Upper lobe of right lung (tissue), 1 donor: ENCODE data around the gene RPS4Y1. TPM values are rescaled to one million over a fixed set of nuclear protein-coding genes. Genes with fewer than 3 reads are reported as not detected.

ENCODE experiments used
- ATAC-seq: fragments of 200-7000 bp; cut with Tn5 transposase; one replicate; pipeline ENCODE4 v1.9.1; 2020; ENCODE audit warnings: mild to moderate bottlenecking, moderate library complexity
- DNase-seq: peaks from one replicate; pipeline ENCODE4 v3.0.0-alpha.2; 2020
- H3K27ac ChIP-seq: fragments of 200-600 bp; one replicate; pipeline ENCODE4 v1.8.0; 2022
- H3K27me3 ChIP-seq: fragments of 200-600 bp; one replicate; pipeline ENCODE4 v1.8.0; 2022; ENCODE audit warnings: mild to moderate bottlenecking
- H3K36me3 ChIP-seq: fragments of 200-600 bp; one replicate; pipeline ENCODE4 v1.8.0; 2022
- H3K4me1 ChIP-seq: fragments of 200-600 bp; one replicate; pipeline ENCODE4 v1.8.0; 2022
- H3K4me3 ChIP-seq: fragments of 200-600 bp; one replicate; pipeline ENCODE4 v1.8.0; 2022; ENCODE audit warnings: mild to moderate bottlenecking
- H3K9me3 ChIP-seq: fragments of 200-600 bp; one replicate; pipeline ENCODE4 v1.8.0; 2022
- CTCF ChIP-seq: fragments of 200-600 bp; IDR thresholded peaks from one replicate; pipeline ENCODE4 v1.8.0; 2022; ENCODE audit warnings: antibody characterized with exemption
- intact Hi-C: fragments of 100-400 bp; cut with DNase I; formaldehyde crosslinking; loops from one replicate; pipeline ENCODE4 v1.11.0; 2022
- total RNA-seq: library from RNA; stranded (reverse); fragmentation: NEBNext Ultra II Directional; extraction: Animal tissue kit (Norgen Biotek cat#: 25700); gene quantifications from one replicate; pipeline ENCODE4 v1.2.1, GENCODE V29; 2021
- donor health status: DM: no; HTN: yes; CAD: no; lungs with severe emphysema.

Gene RPS4Y1
- total RNA-seq, 1 donor from 2014 or later, result 262 TPM

GRCh38 chrY:2849368-2849767 is 8.0 kb downstream of the RPS4Y1 start:
- ATAC-seq, result no peak
- intact Hi-C loops, result no loop called here
- no peak for DNase-seq
- Histone ChIP-seq H3K4me3 (no peak overlapping the region), H3K27me3 (no peaks in the 10 kb centered on the region), H3K36me3 (peaks cover 10% of the 10 kb centered on the region), H3K4me1 (no peaks in the 10 kb centered on the region), H3K27ac (no peak overlapping the region), H3K9me3 (no peaks in the 10 kb centered on the region)
- no peak for TF ChIP-seq CTCF

DNA sequence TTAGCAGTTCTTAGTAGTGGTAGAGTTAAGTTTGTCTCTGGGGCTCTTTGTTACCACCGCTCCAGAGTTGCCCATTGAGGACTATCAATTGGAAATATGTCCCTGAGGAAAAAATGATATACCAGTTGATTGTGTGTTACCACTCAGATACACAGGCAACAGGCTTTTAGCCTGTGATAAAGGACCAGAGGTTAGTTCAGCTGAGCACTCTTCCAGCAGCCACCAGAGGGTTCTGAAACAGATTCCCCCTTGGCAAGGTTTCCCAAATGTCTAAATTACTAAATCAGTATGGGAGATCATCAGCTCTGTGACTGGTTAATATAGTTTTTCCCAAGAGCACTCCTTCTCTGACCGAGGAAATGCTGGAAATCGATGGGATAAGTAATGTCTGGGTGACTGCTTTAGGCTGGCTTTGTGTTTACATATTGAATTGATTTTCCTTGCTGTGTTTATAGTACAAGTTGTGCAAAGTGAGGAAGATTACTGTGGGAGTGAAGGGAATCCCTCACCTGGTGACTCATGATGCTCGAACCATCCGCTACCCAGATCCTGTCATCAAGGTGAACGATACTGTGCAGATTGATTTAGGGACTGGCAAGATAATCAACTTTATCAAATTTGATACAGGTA is 12.9 kb downstream of the RPS4Y1 start:
- Histone ChIP-seq H3K27ac (no peak overlapping the region), H3K36me3 (peaks cover 21% of the 10 kb centered on the region), H3K4me1 (no peaks in the 10 kb centered on the region), H3K27me3 (no peaks in the 10 kb centered on the region), H3K4me3 (no peak overlapping the region), H3K9me3 (no peaks in the 10 kb centered on the region)
- TF ChIP-seq CTCF, result no peak
- intact Hi-C loops, result no loop called here
- no peak for DNase-seq
- ATAC-seq, result no peak

DNA sequence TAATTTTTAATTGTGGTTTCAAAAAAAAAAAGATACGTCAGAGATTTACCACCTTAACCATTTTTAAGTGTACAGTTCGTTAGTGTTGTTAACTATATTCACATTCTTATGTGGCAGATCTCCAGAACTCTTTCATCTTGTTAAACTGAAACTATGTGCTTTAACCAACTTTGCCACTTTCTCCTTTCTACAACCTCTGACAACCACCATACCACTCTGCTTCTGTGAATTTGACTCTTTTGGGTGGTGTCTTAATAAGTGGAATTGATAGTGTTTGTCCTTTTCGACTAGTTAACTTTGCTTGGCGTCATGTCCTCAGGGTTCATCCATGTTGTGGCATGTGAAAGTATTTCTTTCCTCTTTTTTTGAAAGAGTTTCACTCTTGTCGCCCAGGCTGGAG is 15.7 kb downstream of the RPS4Y1 start:
- TF ChIP-seq CTCF, result no peak
- Histone ChIP-seq H3K4me3 (no peak overlapping the region), H3K36me3 (peaks cover 21% of the 10 kb centered on the region), H3K27me3 (no peaks in the 10 kb centered on the region), H3K4me1 (no peaks in the 10 kb centered on the region), H3K9me3 (no peaks in the 10 kb centered on the region), H3K27ac (no peak overlapping the region)
- DNase-seq (no peak), ATAC-seq (no peak)
- intact Hi-C loops, result no loop called here

GRCh38 chrY:2857686-2858085 is 16.3 kb downstream of the RPS4Y1 start:
- no peaks in the 10 kb centered on the region for H3K27me3 ChIP-seq
- H3K27ac ChIP-seq, result no peak overlapping the region
- peaks cover 21% of the 10 kb centered on the region for H3K36me3 ChIP-seq
- ATAC-seq (peak; percentile 31), DNase-seq (no peak)
- TF ChIP-seq CTCF, result peak; percentile 10
- intact Hi-C loops, result no loop called here
- no peaks in the 10 kb centered on the region for H3K9me3 ChIP-seq
- no peaks in the 10 kb centered on the region for H3K4me1 ChIP-seq
- H3K4me3 ChIP-seq, result no peak overlapping the region

DNA sequence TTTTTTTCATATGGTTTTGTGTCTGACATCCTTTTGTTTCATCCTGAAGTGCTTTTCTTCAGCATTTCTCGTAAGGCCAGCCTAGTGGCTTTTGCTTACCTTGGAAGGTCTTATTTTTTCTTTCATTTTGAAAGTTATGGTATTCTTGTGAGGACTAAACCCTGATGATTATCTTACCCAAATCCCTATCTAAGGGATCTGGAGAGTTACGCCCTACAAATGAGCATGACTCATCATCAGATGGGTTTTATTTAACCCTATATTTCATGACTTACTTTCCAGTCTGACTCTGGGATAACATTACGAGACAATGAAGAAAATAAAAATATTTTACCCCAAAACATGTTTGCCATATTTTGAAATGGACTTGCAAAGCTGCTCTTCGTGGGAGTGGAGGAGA is 18.4 kb downstream of the RPS4Y1 start:
- no peaks in the 10 kb centered on the region for H3K4me1 ChIP-seq
- no peak for ATAC-seq
- H3K4me3 ChIP-seq, result no peak overlapping the region
- peaks cover 13% of the 10 kb centered on the region for H3K36me3 ChIP-seq
- H3K9me3 ChIP-seq, result no peaks in the 10 kb centered on the region
- H3K27ac ChIP-seq, result no peak overlapping the region
- no peak for DNase-seq
- no peaks in the 10 kb centered on the region for H3K27me3 ChIP-seq
- intact Hi-C loops, result no loop called here
- TF ChIP-seq CTCF, result no peak

DNA sequence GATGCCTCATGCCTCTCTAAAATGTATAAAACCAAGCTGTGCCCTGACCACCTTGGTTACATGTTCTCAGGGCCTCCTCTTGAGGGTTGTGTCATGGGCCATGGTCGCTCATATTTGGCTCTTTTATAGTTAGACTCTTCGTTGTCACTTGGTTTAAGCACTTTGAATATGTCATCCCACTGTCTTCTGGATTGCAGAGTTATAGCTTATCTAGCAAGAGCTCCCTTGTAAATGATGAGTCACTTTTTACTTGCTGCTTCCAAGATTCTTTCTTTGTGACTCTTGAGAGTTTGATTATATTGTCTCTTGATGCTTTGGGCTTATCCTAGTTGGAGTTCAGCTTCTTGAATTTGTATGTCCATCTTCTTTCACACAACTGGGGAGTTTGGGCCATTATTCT is 19.1 kb downstream of the RPS4Y1 start:
- no peak for ATAC-seq
- intact Hi-C loops, result no loop called here

More for the DNA sequence above, 19.1 kb downstream of the RPS4Y1 start:
- H3K9me3 ChIP-seq, result no peaks in the 10 kb centered on the region
- H3K27me3 ChIP-seq, result no peaks in the 10 kb centered on the region
- H3K4me3 ChIP-seq, result no peak overlapping the region
- no peaks in the 10 kb centered on the region for H3K4me1 ChIP-seq
- peaks cover 6% of the 10 kb centered on the region for H3K36me3 ChIP-seq
- no peak for DNase-seq
- no peak overlapping the region for H3K27ac ChIP-seq
- TF ChIP-seq CTCF, result no peak
